GM15510 (cell line): ENCODE results near the gene RAP1GAP2.

ENCODE experiments used
- POLR2A ChIP-seq: IDR thresholded peaks from 3 replicates; pipeline ENCODE4 v1.6.1; 2011; ENCODE audit warnings: borderline replicate concordance; ENCODE audit not compliant: insufficient read length; ENCODE audit errors: extremely low read depth

The RAP1GAP2 gene

GRCh38 chr17:3022197-3022596, 226.0 kb downstream of the RAP1GAP2 start:
- TF ChIP-seq POLR2A, result no peak

GRCh38 chr17:3024346-3024745, 228.1 kb downstream of the RAP1GAP2 start:
- TF ChIP-seq POLR2A, result no peak

GRCh38 chr17:3025421-3026124, 229.3 kb downstream of the RAP1GAP2 start:
- TF ChIP-seq POLR2A, result no peak

- no peak for TF ChIP-seq POLR2A
Observed at GRCh38 chr17:3026125-3026855, 230.1 kb downstream of the RAP1GAP2 start.

DNA sequence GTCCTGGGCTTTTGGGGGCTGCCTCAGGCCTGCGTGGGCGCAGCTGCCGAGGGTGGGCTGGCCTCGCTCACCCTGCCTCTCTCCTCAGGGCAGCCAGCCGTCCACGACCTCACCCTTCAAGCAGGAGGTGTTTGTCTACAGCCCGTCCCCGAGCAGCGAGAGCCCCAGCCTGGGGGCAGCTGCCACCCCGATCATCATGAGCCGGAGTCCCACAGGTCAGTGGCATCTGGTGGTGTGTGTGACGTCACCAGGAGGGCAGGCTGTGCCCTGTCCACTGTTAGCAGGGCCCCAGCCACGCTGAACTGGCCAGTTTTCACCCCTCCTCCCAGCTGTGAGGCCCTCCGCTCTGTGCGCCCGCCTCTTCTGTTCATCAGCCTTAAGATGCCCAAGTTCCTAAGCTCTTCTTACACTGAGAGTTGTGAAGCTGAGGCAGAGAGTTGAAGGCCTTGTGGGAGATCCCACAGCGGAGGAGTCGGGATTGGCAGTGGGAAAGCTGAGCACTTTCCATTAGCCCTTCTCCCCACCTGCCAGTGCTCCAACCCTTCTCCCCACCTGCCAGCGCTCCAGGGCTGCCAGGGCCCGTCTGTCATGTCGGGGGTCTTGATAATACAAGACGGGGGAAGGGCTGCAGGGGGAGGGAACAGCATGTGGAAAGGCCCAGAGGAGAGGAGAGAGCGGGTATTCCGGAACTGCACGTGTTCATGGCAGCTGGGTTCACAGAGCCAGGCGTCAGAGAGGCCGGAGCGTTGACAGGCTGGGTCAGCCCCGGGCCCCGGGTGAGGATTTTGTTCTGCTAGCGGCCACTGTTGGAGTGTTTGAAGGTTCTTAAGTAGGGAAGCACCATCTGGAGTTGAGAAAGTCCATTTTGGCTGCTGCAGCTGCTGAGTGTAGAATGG, 230.9 kb downstream of the RAP1GAP2 start:
- no peak for TF ChIP-seq POLR2A

DNA sequence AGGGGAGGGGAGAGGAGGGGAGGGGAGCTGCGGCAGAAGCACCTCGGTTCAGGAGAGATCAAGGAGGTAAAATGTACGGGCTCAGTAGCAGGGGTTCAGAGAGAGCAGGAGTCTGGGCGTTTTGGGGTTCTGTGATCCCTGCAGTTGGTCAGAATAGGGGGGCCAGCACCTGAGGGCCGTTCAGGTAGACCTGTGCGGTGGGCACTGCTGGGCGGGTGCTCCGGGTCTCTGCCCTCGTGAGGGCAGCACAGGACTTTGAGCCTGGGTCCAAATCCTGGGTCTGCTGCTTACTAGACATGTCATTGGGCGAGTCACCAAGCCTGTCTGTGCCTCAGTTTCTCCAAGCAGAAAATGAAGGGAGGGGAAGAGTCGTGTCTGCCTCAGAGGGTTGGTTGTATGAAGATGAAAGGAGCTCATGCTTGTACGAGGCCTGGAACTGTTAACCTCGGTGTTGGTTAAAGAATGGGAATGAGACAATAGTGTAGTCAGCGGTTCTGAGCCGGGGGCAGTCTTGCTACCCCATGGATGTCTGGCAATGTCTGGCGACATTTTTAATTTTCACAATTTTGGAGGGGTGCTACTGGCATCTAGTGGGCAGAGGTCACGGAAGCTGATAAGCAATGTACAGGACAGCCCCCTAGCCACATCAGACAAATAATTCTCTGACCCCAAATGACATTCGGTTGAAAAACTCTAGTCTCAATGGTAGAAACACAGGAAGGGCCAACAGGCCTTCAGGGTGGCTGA, 231.7 kb downstream of the RAP1GAP2 start:
- TF ChIP-seq POLR2A, result no peak

DNA sequence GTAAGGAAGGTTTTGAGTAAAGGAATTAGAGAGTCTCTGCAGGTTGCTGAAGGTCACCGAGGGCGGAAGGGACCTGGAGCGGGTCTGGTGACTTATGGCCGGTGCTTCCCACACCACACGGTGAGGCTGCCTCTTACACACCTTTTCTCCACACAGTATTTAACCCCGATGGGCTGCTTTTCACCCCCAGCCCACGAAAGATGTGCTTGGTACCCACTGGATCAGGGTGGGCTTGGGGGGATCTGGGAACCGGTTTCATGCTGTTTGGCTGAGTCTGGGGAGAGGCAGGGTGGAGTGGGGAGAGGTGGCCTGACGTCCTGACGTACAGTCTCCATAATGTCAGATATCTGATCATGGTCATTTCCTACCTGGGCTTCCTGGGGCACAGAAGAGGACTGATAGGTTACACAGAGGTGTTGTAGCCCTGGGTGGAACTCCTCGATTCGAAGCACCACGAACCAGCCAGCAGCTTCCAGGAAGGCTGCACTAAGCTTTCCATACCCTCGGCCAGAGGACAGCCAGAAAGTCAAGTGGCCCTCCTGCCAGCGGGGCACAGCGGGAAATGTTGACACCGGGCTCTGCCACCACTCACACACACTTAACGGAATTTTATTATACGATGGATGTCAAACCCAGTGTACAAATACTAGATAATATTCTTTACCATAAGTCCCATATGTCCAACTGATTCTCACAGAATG, 233.1 kb downstream of the RAP1GAP2 start:
- TF ChIP-seq POLR2A, result no peak

- TF ChIP-seq POLR2A, result no peak
Observed at GRCh38 chr17:3030096-3030495, 233.9 kb downstream of the RAP1GAP2 start.

DNA sequence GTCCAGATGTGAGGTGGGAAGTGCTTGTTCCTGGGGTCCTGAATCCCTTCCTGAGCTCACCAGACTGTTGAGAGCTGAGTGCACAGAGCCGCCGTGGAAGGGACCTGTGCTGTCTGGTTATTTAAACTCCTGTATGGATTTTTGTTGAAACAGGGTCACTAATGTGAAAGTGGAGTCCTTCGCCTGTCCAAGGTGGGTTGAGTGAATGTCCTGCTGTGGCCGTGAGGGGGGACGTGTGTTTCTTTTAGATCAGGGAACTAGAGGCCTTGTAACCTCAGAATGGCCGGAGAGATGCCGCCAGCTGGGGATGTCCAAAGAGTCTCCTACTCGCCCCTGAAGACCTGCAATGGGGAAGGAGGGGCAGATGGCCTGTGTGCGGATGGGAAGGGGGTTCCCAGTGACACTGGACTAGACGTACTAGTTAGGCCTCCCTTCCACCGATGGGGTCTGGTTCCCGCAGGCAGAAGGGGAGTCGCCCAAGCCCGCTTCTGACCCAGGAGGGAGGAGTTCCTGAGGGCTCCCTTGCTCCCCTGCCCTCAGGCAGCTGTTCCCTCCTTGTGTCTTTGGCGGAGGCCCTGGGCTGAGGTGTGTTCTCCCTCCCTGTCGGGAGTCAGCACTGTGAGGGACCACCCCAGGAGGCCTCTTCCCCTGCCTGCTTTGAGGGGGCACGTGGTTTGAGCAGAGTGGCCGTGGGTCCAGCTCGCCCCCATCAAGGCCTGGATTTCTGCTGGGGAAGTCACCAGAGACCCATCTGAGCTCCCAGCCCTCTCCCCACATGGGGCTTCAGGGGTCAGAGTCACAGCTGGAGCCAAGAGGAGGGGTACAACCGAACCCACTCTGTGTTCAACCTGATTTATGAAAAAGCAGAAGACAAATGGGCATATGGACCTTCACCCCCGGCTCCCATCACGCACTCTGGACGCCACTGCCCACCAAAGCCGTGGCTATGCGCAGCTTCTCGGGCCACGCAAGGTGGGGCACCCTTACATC, 236.3 kb downstream of the RAP1GAP2 start:
- no peak for TF ChIP-seq POLR2A

- no peak for TF ChIP-seq POLR2A
Observed at GRCh38 chr17:3033248-3033640, 237.0 kb downstream of the RAP1GAP2 start.

GRCh38 chr17:3033741-3034577, 237.7 kb downstream of the RAP1GAP2 start:
- no peak for TF ChIP-seq POLR2A

- no peak for TF ChIP-seq POLR2A
Observed at GRCh38 chr17:3034578-3034920, 238.3 kb downstream of the RAP1GAP2 start.
